Measurements from ENCODE around the gene PTEN.

DNA sequence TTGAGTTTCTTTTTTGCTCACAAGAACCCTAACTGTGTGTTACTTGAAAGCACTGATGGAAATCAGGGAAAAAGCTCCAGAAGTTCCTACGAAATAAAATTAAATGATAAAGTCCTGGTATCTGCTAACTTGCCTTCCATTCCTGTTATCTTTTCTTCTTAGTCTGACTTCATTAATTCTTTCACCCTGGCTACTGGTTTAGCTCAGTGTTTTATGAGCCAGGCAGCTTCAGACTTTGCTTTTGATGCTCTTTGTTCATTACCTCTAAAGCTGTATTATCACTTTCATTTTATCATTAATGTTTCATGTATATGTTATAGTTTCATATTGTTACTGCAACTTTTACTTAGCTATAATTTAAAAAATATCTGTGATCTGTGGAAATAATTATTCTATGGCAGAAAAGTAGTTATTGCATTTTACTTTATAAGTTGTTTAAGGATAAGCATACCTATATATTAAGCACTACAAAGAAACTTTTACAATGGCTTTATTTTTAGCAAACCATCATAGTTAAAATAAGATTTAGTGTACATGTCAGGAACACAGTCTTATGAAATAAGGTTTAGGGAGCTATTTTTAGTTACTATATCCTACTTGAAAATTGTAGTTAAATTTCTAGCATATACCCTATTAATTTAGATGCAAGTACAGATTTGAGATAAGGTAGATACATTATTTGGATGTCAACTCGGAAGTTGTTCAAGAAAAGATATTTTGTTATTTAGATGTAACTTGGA lies 19.3 kb downstream of the PTEN start:
- TF ChIP-seq, protein P1, sequence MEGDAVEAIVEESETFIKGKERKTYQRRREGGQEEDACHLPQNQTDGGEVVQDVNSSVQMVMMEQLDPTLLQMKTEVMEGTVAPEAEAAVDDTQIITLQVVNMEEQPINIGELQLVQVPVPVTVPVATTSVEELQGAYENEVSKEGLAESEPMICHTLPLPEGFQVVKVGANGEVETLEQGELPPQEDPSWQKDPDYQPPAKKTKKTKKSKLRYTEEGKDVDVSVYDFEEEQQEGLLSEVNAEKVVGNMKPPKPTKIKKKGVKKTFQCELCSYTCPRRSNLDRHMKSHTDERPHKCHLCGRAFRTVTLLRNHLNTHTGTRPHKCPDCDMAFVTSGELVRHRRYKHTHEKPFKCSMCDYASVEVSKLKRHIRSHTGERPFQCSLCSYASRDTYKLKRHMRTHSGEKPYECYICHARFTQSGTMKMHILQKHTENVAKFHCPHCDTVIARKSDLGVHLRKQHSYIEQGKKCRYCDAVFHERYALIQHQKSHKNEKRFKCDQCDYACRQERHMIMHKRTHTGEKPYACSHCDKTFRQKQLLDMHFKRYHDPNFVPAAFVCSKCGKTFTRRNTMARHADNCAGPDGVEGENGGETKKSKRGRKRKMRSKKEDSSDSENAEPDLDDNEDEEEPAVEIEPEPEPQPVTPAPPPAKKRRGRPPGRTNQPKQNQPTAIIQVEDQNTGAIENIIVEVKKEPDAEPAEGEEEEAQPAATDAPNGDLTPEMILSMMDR (IDR thresholded peaks at IDR 0.05), result no peak
- TF ChIP-seq POLR2A (IDR thresholded peaks at IDR 0.05), result no peak
